Gastroesophageal sphincter (tissue), 4 donors: Measurements from ENCODE around the gene HS1BP3. TPM values are rescaled to one million over a fixed set of nuclear protein-coding genes. Genes with fewer than 3 reads are reported as not detected.

ENCODE experiments used
- ATAC-seq: fragments of 150-250 bp; one replicate; pipeline ENCODE4 v1.9.1; 2016; ENCODE audit warnings: mild to moderate bottlenecking, moderate library complexity
- H3K27ac ChIP-seq, 4 donors: fragments of 200-600 bp; sonication (generic) in 3 of 4; 1 replicate in 3 of 4; 2 replicates in 1 of 4; pipeline ENCODE4 v1.5.1; 2016 to 2019
- H3K27me3 ChIP-seq: fragments of 200-600 bp; sonication (generic); one replicate; pipeline ENCODE4 v1.5.1; 2019
- H3K36me3 ChIP-seq, 2 donors: fragments of 200-600 bp; sonication (generic); one replicate each; pipeline ENCODE4 v1.5.1; 2019; ENCODE audit warnings: control low read depth in 1 of 2
- H3K4me1 ChIP-seq, 3 donors: fragments of 200-600 bp; sonication (generic); 1 replicate in 2 of 3; 2 replicates in 1 of 3; pipeline ENCODE4 v1.5.1; 2016 to 2019; ENCODE audit warnings: control low read depth in 2 of 3
- H3K4me3 ChIP-seq, 2 donors: fragments of 200-600 bp; sonication (generic); one replicate each; pipeline ENCODE4 v1.5.1; 2019; ENCODE audit warnings: mild to moderate bottlenecking in 1 of 2, moderate library complexity in 1 of 2
- H3K9me3 ChIP-seq, 3 donors: fragments of 200-600 bp; sonication (generic); one replicate each; pipeline ENCODE4 v1.5.1; 2017 to 2019; ENCODE audit warnings: control low read depth in 2 of 3
- CTCF ChIP-seq, 4 experiments: fragments of 200-600 bp in 2 of 4; fragments of 450-650 bp in 2 of 4; sonication (generic) in 1 of 4; IDR thresholded peaks; one replicate each; pipeline ENCODE4 v1.5.1; 2017 to 2019; ENCODE audit warnings: antibody characterized with exemption in 4 of 4, mild to moderate bottlenecking in 2 of 4, moderate library complexity in 2 of 4
- EP300 ChIP-seq: sonication (generic); formaldehyde crosslinking; IDR thresholded peaks from one replicate; pipeline ENCODE4 v1.6.1; 2017; ENCODE audit warnings: antibody characterized with exemption, mild to moderate bottlenecking
- POLR2A ChIP-seq, 2 donors: fragments of 450-650 bp; IDR thresholded peaks; one replicate each; pipeline ENCODE4 v1.6.1; 2017; ENCODE audit warnings: antibody characterized with exemption in 2 of 2, mild to moderate bottlenecking in 2 of 2, moderate library complexity in 1 of 2
- POLR2AphosphoS5 ChIP-seq: sonication (generic); formaldehyde crosslinking; IDR thresholded peaks from one replicate; pipeline ENCODE4 v1.6.1; 2017; ENCODE audit warnings: antibody characterized with exemption
- WGBS, 2 donors: methylation state at CpG; one replicate each; pipeline ENCODE4 v1.1.5; 2018; ENCODE audit warnings: low coverage in 1 of 2; 5-methylcytosine and 5-hydroxymethylcytosine counted together
- total RNA-seq, 4 donors: library from RNA; depleted of rRNA; stranded (reverse); fragments of >200 nt; gene quantifications; one replicate each; pipeline ENCODE4 v1.1.0, GENCODE V29; 2016

Gene HS1BP3
- total RNA-seq, 4 donors from 2014 or later: 42.8 to 89.1 (median 61.4) TPM

GRCh38 chr2:20611077-20611843 is 39.6 kb downstream of the HS1BP3 start:
- no peak for TF ChIP-seq POLR2A (IDR thresholded peaks at IDR 0.05)
- no peak for TF ChIP-seq EP300
- peak; percentile 86 for TF ChIP-seq POLR2AphosphoS5
- no peak for TF ChIP-seq CTCF (IDR thresholded peaks at IDR 0.05)
- Histone ChIP-seq H3K36me3 (no peaks in the 10 kb centered on the region), H3K27me3 (no peaks in the 10 kb centered on the region), H3K27ac (peak overlapping the region; percentile 91 to 99 (median 98)), H3K4me3 (no peak overlapping the region), H3K9me3 (no peaks in the 10 kb centered on the region), H3K4me1 (peaks cover 30 to 85% (median 72%) of the 10 kb centered on the region in 3 donors)
- peak; percentile 86 for ATAC-seq
- WGBS, 2 donors: 12 to 20% methylated on average over 8 to 10 of the region's 15 CpGs

- no peaks in the 10 kb centered on the region for H3K27me3 ChIP-seq
- WGBS, 2 donors: 64 to 75% methylated on average over 3 to 4 of the region's 4 CpGs
- TF ChIP-seq CTCF (IDR thresholded peaks at IDR 0.05) (no peak), POLR2A (IDR thresholded peaks at IDR 0.05) (no peak), POLR2AphosphoS5 (no peak), EP300 (no peak)
- no peak overlapping the region for H3K4me3 ChIP-seq
- H3K4me1 ChIP-seq: peaks cover 34 to 82% (median 63%) of the 10 kb centered on the region in 3 donors
- ATAC-seq: no peak
- H3K27ac ChIP-seq: peak overlapping the region; percentile 91 to 99 (median 98)
- no peaks in the 10 kb centered on the region for H3K9me3 ChIP-seq
- H3K36me3 ChIP-seq: no peaks in the 10 kb centered on the region
These were observed 40.9 kb downstream of the HS1BP3 start for GRCh38 chr2:20609995-20610357.

GRCh38 chr2:20609349-20609994 is 41.4 kb downstream of the HS1BP3 start:
- Histone ChIP-seq H3K36me3 (no peaks in the 10 kb centered on the region), H3K27ac (peak overlapping the region; percentile 91 to 99 (median 98)), H3K27me3 (no peaks in the 10 kb centered on the region), H3K4me1 (peaks cover 35 to 82% (median 60%) of the 10 kb centered on the region in 3 donors), H3K4me3 (no peak overlapping the region), H3K9me3 (no peaks in the 10 kb centered on the region)
- WGBS, 2 donors: 13 to 16% methylated on average over 1 to 7 of the region's 7 CpGs
- peak; percentile 40 for ATAC-seq
- TF ChIP-seq POLR2AphosphoS5: peak; percentile 67
- TF ChIP-seq CTCF (IDR thresholded peaks at IDR 0.05): peak in 2 of 4 experiments; percentile 19 to 40
- TF ChIP-seq EP300: no peak
- no peak for TF ChIP-seq POLR2A (IDR thresholded peaks at IDR 0.05)

- no peak for TF ChIP-seq EP300
- TF ChIP-seq POLR2A (IDR thresholded peaks at IDR 0.05): no peak
- TF ChIP-seq CTCF (IDR thresholded peaks at IDR 0.05): no peak
- no peak for TF ChIP-seq POLR2AphosphoS5
- no peak for ATAC-seq
- peak overlapping the region; percentile 91 to 99 (median 98) for H3K27ac ChIP-seq
These were observed 42.1 kb downstream of the HS1BP3 start for GRCh38 chr2:20608666-20609348.

More at GRCh38 chr2:20608666-20609348, 42.1 kb downstream of the HS1BP3 start:
- no peaks in the 10 kb centered on the region for H3K9me3 ChIP-seq
- H3K4me1 ChIP-seq: peaks cover 37 to 82% (median 58%) of the 10 kb centered on the region in 3 donors
- H3K4me3 ChIP-seq: no peak overlapping the region
- H3K27me3 ChIP-seq: no peaks in the 10 kb centered on the region
- no peaks in the 10 kb centered on the region for H3K36me3 ChIP-seq
- 65 to 71% methylated on average over 2 to 4 of the region's 7 CpGs for whole genome bisulfite sequencing, 2 donors
